Activated CD4-positive, alpha-beta T cell treated with anti-CD3 and anti-CD28 coated beads, Interleukin-2, amount 10 ng/mL, durations not matched to agents 7 days and 5 days (primary cell): Measurements from ENCODE around the gene THBD. TPM values are rescaled to one million over a fixed set of nuclear protein-coding genes. Genes with fewer than 3 reads are reported as not detected.

Experiments used
- CTCF ChIA-PET: fragments of 350-600 bp; sonication (Branson Sonifier 250); formaldehyde crosslinking; loops from one replicate; lab custom pipeline; 2021; ENCODE audit warnings: antibody characterized with exemption; lab: Charles Lee
- POLR2A ChIA-PET: fragments of 350-600 bp; sonication (Branson Sonifier 250); formaldehyde crosslinking; loops from one replicate; lab custom pipeline; 2021; ENCODE audit warnings: antibody characterized with exemption; lab: Charles Lee
- DNase-seq: peaks from one replicate; pipeline ENCODE4 v3.0.0-alpha.2; 2020
- H3K27ac Mint-ChIP-seq: one replicate; pipeline ENCODE4 v1.8.0; 2021; ENCODE audit warnings: mild to moderate bottlenecking, moderate library complexity, mixed read lengths
- H3K27me3 Mint-ChIP-seq: one replicate; pipeline ENCODE4 v1.8.0; 2021; ENCODE audit warnings: mixed read lengths
- H3K36me3 Mint-ChIP-seq: one replicate; pipeline ENCODE4 v1.8.0; 2021; ENCODE audit warnings: low read depth, mixed read lengths
- H3K4me1 Mint-ChIP-seq: one replicate; pipeline ENCODE4 v1.8.0; 2021; ENCODE audit warnings: mixed read lengths
- H3K4me3 Mint-ChIP-seq: one replicate; pipeline ENCODE4 v1.8.0; 2021; ENCODE audit warnings: mild to moderate bottlenecking, moderate library complexity, mixed read lengths
- H3K9me3 Mint-ChIP-seq: one replicate; pipeline ENCODE4 v1.8.0; 2021; ENCODE audit warnings: mixed read lengths
- total RNA-seq, 2 experiments: library from RNA; stranded (reverse); gene quantifications; one replicate each; pipeline ENCODE4 v1.2.3, GENCODE V29; 2021

THBD gene
- total RNA-seq, 2 experiments from 2014 or later, result not detected

DNA sequence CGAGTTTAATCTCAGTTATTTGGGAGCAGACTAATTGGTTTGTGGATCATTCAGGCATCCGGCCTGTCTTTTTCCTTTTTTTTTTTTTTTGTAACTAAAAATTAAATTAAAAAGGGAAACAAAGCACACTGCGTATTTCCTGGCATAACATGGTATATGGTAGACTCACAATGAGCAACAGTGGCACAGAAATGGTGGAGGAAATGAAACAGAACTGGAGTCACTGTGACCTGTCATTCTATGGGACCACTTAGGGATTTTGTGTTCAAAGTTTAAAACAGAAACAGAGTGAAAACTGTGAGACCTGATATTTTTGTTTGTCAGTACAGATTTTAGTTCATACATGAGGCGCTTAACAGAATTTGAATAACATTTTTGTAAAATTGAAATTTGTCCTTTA is 41.4 kb upstream of the THBD start:
- H3K36me3 Mint-ChIP-seq, result no peaks in the 10 kb centered on the region
- POLR2A ChIA-PET, result no interaction called here
- DNase-seq, result no peak
- no peaks in the 10 kb centered on the region for H3K9me3 Mint-ChIP-seq
- H3K4me3 Mint-ChIP-seq, result no peak overlapping the region
- H3K27ac Mint-ChIP-seq, result no peak overlapping the region
- peaks cover 5% of the 10 kb centered on the region for H3K27me3 Mint-ChIP-seq
- peaks cover 14% of the 10 kb centered on the region for H3K4me1 Mint-ChIP-seq
- CTCF ChIA-PET, result interaction anchor here (0.7 kb wide), 1 partner anchor 330 kb away, joined by 3 read pairs; the partner anchor contains the start of gene NAPB

DNA sequence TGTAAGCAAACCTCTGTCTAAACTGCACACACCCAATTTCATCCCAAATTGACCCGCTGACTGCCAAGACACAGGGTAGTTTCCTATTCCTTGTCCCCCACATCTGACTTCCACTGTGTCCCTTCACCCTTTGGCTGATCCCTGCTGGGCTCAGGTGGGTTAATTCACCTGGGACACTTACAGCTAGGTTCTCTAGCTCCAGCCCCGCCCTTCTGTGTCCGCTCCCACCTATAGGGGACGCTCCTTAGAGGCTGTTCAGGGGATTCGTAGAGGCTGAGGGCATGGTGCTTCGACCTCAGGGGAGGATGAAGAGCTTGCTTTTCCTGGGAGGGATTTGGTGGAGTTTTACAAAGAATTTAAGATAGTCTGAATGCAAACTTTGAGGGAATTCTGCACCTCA is 40.7 kb upstream of the THBD start:
- no peak overlapping the region for H3K4me3 Mint-ChIP-seq
- CTCF ChIA-PET, result no interaction called here
- POLR2A ChIA-PET, result no interaction called here
- peaks cover 5% of the 10 kb centered on the region for H3K27me3 Mint-ChIP-seq
- H3K27ac Mint-ChIP-seq, result no peak overlapping the region
- no peaks in the 10 kb centered on the region for H3K36me3 Mint-ChIP-seq
- no peak for DNase-seq
- H3K4me1 Mint-ChIP-seq, result peaks cover 14% of the 10 kb centered on the region
- H3K9me3 Mint-ChIP-seq, result no peaks in the 10 kb centered on the region

DNA sequence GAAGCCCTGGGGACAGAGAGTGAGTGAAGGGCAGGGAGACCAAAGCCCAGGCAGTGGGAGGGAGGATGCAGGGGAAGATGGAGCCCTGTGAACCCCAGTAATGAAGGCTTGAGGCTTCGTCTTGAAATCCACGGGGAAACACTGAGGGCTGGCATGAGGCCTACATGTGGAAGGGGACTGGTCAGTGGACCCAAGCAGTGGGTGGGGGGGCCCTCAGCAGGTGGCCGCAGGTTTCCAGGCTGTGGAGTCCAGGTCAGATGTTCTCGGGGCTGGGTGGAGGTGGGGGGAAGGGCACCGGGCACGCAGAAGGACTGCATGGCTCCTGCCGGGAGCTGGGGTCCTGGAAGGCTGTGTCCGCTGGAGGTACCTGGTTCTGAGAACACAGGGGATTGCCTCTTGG is 39.4 kb upstream of the THBD start:
- ChIA-PET CTCF (interaction anchor here (0.7 kb wide), 1 partner anchor 22 kb away, joined by 3 read pairs; no protein-coding TSS in a partner anchor), POLR2A (no interaction called here)
- Mint-ChIP-seq H3K27ac (peak overlapping the region; percentile 7), H3K4me1 (peaks cover 14% of the 10 kb centered on the region), H3K9me3 (no peaks in the 10 kb centered on the region), H3K36me3 (no peaks in the 10 kb centered on the region), H3K27me3 (peaks cover 5% of the 10 kb centered on the region), H3K4me3 (no peak overlapping the region)
- no peak for DNase-seq

DNA sequence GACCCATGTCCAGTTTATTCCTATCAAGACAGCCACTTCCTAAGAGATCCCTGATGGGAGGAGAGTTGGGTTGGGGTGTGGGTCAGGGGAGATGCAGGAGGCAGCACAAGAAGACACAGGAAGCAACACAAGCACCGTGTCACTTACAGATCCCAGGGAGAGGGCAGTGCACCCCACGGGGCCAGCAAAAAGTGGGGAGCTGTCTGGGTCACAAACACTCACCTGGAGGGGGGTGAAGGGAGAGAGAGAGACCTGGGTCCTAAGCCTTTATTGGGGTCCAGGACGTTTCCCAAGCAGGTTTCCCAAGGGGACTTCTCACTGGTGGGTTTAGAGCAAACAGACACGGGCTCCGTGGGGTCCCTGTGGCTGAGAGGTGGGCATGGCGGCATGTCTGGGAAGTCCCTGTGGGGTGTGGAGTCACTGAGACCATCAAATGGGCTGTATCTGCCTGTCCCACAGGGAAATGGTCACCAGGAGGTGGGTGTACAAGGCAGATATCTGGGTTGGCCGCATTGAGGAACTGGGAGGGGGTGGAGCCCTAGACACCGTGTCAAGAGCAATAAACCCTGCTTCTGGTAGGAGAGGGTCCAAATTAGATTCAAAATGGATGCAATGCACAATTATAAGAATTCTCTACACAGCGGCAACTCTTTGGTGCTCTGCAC is 38.2 kb upstream of the THBD start:
- no peaks in the 10 kb centered on the region for H3K9me3 Mint-ChIP-seq
- H3K36me3 Mint-ChIP-seq, result no peaks in the 10 kb centered on the region
- ChIA-PET POLR2A (no interaction called here), CTCF (no interaction called here)
- H3K27ac Mint-ChIP-seq, result no peak overlapping the region
- peaks cover 20% of the 10 kb centered on the region for H3K4me1 Mint-ChIP-seq
- peaks cover 2% of the 10 kb centered on the region for H3K27me3 Mint-ChIP-seq
- DNase-seq, result no peak
- H3K4me3 Mint-ChIP-seq, result no peak overlapping the region

DNA sequence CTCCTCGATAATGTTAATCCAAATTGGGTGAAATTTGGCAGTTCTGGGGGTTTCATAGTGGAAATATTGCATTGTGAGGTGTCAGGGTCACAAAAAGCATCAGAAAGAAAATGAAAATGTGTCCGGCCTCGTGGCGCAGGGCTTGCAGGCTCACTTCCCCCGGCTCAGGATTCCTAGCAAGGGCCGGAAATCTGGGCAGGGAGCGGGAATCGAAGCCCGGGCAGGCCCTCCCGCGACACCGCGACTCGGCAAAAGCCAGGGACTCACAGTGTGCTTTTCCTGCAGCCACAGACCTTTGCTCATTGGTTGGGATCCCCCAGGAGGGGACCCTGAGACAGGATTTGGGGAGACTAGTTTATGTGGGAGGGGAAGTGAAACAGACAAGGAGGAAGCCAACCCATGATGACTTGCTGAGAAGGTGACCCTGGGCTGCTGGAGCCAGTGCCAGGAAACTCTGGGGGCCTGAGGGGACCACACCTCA is 37.5 kb upstream of the THBD start:
- Mint-ChIP-seq H3K36me3 (no peaks in the 10 kb centered on the region), H3K4me1 (peaks cover 22% of the 10 kb centered on the region), H3K27me3 (peaks cover 2% of the 10 kb centered on the region), H3K27ac (peak overlapping the region; percentile 50), H3K4me3 (no peak overlapping the region), H3K9me3 (no peaks in the 10 kb centered on the region)
- CTCF ChIA-PET, result interaction anchor here (0.9 kb wide), 1 partner anchor 263 kb away, joined by 3 read pairs; no protein-coding TSS in a partner anchor
- DNase-seq, result no peak
- POLR2A ChIA-PET, result interaction anchor here (0.6 kb wide), 1 partner anchor 534 kb away, joined by 4 read pairs; no protein-coding TSS in a partner anchor

DNA sequence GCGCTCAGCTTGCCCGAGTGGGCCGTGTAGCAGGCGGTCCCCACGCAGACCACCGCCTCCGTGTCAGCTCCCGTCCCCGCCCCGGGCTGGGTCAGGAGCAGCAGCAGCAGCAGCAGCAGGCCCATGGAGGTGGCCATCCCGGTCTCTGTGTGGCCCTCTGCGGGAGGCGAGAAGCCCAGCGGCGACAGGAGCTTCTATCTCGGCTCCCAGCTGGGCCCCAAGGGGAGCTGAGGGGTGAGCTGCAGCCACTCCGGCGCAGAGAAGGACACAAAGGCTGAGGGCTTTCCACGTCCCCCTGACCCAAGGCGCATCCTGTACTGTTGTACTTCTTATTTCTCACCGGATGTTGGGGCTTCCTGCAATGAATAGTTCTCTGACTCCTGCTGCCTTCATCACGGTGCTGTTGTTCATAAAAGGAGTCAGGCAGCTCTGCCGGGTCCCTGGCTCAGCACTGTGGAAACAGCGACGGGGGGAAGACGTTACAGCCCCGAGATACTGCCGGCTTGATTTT is 36.6 kb upstream of the THBD start, which contains the start of gene CD93:
TSS of gene CD93 (minus strand) at position 269 of the 511 bp plus-strand sequence. CDS start at position 137, 132 bp downstream.
- DNase-seq, result peak; percentile 43
- ChIA-PET CTCF (interaction anchor here (0.9 kb wide), 1 partner anchor 264 kb away, joined by 3 read pairs; no protein-coding TSS in a partner anchor), POLR2A (interaction anchor here (0.6 kb wide), 1 partner anchor 533 kb away, joined by 4 read pairs; no protein-coding TSS in a partner anchor)
- Mint-ChIP-seq H3K4me3 (peak within 1 kb of the TSS; percentile 17), H3K27ac (peak within 1 kb of the TSS; percentile 78), H3K4me1 (peaks cover 22% of the 10 kb centered on the region), H3K36me3 (no peaks in the 10 kb centered on the region), H3K27me3 (peaks cover 3% of the 10 kb centered on the region), H3K9me3 (no peaks in the 10 kb centered on the region)

DNA sequence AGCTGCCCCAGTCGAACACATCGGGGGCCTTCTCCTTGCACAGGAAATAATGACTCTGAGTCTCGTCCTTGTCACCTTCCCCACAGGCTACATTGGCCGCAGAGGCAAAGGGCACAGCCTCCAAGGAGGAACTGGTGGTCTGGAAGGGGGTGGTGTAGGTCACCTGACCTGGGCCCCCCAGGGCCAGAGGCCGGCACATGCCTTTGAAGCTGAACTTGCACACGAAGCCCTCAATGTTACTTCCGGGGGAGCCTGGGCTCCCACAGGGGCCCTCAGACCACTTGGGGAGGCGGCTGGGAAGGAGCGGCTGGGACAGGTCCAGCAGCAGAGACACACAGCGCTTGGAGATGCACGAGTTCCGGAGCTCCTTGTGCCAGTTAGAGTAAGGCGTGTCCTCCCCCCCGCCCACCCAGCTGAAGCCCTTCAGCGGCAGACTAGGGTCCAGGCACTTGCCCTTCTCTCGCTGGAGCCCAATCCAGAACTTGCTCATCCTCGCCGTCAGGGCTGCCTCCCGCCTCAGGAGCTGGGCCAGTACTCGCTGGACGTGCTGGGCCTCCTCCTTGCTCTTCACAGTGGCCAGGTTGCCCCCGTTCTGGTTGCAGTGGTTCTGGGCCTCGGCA is 36.1 kb upstream of the THBD start:
- Mint-ChIP-seq H3K4me1 (peaks cover 22% of the 10 kb centered on the region), H3K36me3 (no peaks in the 10 kb centered on the region), H3K4me3 (peak overlapping the region; percentile 17), H3K27ac (peak overlapping the region; percentile 13), H3K9me3 (no peaks in the 10 kb centered on the region), H3K27me3 (peaks cover 2% of the 10 kb centered on the region)
- DNase-seq, result no peak
- ChIA-PET CTCF (no interaction called here), POLR2A (no interaction called here)

DNA sequence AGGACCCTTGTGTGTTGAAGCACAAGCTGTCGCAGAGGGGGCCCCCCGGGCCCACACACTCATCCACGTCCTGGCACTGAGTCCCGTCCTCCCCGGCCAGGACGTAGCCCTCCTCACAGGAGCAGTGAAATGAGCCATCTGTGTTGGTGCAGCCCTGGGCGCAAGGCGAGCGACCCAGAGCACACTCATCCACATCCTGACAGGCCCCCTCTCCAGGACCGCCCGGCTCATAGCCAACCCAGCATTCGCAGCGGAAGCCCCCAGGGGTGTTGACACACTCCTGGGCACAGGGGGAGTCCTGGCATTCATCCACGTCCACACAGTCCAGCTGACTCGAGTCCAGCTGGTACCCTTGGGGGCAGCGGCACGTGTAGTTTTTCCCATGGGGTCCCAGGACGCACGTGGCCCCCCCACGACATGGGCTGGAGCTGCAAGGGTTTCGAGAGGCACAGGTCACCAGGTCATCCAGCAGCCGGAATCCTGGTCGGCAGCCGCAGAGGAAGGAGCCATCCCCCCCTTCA is 35.4 kb upstream of the THBD start:
- Mint-ChIP-seq H3K36me3 (no peaks in the 10 kb centered on the region), H3K27me3 (peaks cover 3% of the 10 kb centered on the region), H3K9me3 (no peaks in the 10 kb centered on the region), H3K27ac (no peak overlapping the region), H3K4me1 (peaks cover 22% of the 10 kb centered on the region), H3K4me3 (no peak overlapping the region)
- ChIA-PET POLR2A (no interaction called here), CTCF (no interaction called here)
- no peak for DNase-seq

DNA sequence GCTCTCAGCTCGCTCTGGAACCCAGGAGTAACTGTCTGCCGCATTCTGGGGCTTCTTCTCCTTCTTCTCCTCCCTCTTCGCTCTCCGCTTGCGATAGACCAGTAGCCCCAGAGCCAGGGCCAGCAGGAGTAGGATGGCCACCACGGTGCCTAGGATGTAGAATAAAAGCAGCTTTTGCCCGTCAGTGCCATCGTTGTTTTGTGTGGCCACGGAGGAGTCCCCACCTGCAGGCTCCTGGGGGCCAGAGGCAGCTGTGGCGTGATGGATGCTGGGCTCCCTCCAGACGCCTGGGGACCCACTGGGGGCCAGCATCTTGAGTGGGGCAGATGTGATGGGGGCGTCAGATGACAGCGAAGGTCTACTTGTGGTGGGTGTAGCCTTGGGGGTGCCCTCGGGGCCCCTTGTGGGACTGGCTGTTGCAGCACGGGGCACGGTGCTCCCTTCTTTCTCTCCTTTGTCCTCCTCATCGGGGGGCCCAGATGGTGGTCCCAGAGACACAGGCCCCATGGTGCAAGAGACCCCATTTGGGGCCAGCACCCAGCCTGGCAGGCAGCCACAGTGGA is 34.9 kb upstream of the THBD start:
- Mint-ChIP-seq H3K27me3 (peaks cover 8% of the 10 kb centered on the region), H3K36me3 (no peaks in the 10 kb centered on the region), H3K9me3 (no peaks in the 10 kb centered on the region), H3K27ac (no peak overlapping the region), H3K4me1 (peaks cover 22% of the 10 kb centered on the region), H3K4me3 (no peak overlapping the region)
- CTCF ChIA-PET, result interaction anchor here (0.5 kb wide), 1 partner anchor 145 kb away, joined by 3 read pairs; no protein-coding TSS in a partner anchor
- POLR2A ChIA-PET, result no interaction called here
- no peak for DNase-seq

DNA sequence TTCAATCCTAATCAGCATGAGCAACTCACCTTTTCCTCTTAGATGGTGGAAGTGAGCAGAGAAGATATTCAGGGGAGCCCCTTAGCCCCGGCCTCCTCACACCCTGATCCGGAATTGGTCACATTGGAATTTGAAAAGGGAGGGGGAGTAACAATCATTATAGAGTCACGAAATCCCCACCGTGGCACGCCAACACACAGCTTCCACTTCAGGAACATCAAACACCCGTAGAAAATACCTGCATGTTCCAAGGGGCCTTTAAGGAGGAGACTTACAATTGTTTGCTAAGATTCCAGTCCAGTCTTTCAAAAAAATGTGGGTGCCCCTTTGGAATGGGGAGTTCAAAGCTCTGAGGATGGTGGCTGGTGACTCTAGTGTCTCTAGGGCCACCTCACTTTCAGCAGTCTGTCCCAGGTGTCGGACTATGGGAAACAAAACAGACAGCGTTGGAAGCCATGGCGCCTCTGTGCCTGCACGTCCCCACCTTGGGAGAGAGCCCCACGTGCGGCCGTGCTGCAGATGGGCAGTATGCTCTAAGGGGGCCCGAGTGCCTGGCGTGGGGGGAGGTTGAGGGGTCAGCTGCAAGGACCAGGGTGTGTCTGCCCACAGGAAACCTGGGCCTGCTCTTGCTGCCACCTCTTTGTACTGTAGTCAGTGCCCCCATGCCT is 34.2 kb upstream of the THBD start:
- Mint-ChIP-seq H3K27ac (no peak overlapping the region), H3K27me3 (peaks cover 8% of the 10 kb centered on the region), H3K4me1 (peaks cover 22% of the 10 kb centered on the region), H3K36me3 (no peaks in the 10 kb centered on the region), H3K4me3 (no peak overlapping the region), H3K9me3 (no peaks in the 10 kb centered on the region)
- CTCF ChIA-PET, result interaction anchor here (0.5 kb wide), 1 partner anchor 145 kb away, joined by 3 read pairs; no protein-coding TSS in a partner anchor
- DNase-seq, result no peak
- POLR2A ChIA-PET, result no interaction called here

DNA sequence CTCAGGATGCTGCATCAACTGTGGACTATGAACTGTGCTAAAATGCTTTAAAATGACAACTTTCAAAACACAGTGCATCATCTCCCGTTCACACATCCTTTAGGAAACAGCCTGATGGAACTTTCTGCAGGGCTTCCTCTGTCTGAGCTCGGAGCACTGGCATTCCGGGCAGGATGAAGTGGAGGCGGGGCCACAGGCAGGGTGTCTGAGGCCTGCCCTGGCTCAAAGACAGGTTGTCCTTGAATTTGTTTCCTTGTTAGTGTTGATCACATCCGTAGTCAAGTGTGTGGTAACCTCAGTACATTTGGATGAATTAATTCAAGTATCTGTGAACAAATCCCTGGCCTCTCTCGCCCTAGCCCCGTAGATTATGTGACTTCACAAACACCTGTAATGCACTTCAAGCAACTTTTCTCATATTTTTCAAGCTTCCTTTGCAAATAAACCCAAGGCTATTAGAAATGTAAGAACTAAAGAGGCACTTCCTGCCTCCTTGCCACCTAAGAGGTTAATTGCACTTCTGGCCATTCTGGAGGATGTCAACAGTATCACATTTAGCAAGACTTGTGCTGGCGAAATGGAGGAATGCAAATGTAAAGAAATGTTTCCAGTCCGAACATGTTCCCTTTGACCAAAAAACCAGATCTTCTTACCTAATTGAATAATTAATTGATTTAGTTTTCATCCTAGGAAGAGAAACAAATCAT is 33.5 kb upstream of the THBD start:
- ChIA-PET POLR2A (no interaction called here), CTCF (no interaction called here)
- H3K27ac Mint-ChIP-seq, result no peak overlapping the region
- peaks cover 22% of the 10 kb centered on the region for H3K4me1 Mint-ChIP-seq
- H3K9me3 Mint-ChIP-seq, result no peaks in the 10 kb centered on the region
- H3K36me3 Mint-ChIP-seq, result no peaks in the 10 kb centered on the region
- no peak overlapping the region for H3K4me3 Mint-ChIP-seq
- peaks cover 10% of the 10 kb centered on the region for H3K27me3 Mint-ChIP-seq
- no peak for DNase-seq
